ENCODE measurements around the gene PRICKLE1. TPM values are rescaled to one million over a fixed set of nuclear protein-coding genes. Genes with fewer than 3 reads are reported as not detected.

Gene PRICKLE1
- polyA plus RNA-seq, 1 donor (not counting 4 experiments of a cell fraction or from before 2014, with no cell fraction given) = 3.5 TPM

DNA sequence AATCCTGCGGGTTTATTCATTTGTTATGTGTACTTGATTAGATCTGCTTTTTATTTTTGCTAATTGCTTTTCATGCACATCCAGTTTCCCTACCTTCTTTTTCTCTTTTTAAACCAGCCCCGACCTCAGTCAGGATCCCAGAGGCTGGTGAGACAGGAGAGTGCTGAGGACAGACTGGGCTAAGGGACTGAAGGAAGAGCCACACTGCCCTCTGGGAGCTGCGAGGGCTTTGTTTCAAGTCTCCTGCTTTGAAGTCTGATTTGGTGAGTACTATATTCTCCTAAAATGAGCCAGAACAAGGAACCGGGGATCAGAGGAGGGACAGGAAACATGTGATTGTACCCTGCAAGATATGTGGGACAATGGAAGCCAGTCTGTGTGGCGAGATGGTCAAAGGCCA is 23.9 kb downstream of the PRICKLE1 start:
- Histone ChIP-seq H3K4me1 (ENCODE audit: control insufficient read depth, extremely low read depth, insufficient read depth, low read length) (peaks cover 4% of the 10 kb centered on the region), H3K9ac (ENCODE audit: control insufficient read depth, extremely low read depth, insufficient read depth, low read length) (no peak overlapping the region), H3K4me3 (ENCODE audit: control insufficient read depth in 2 of 3, extremely low read depth in 1 of 3, insufficient read depth in 2 of 3, low read depth in 1 of 3, low read length in 3 of 3) (no peak overlapping the region), H3K79me2 (ENCODE audit: control insufficient read depth, insufficient read depth, low read length) (no peaks in the 10 kb centered on the region), H4K20me1 (ENCODE audit: control insufficient read depth, extremely low read depth, insufficient read depth, low read length) (no peaks in the 10 kb centered on the region), H3K27me3 (ENCODE audit: control insufficient read depth, extremely low read depth, insufficient read depth, low read length) (no peaks in the 10 kb centered on the region), H2AFZ (ENCODE audit: control insufficient read depth, low read length) (no peak overlapping the region), H3K9me3 (ENCODE audit: control insufficient read depth, low read depth, low read length) (no peaks in the 10 kb centered on the region), H3K36me3 (ENCODE audit: control insufficient read depth in 2 of 2, extremely low read depth in 1 of 2, insufficient read depth in 2 of 2, low read length in 2 of 2) (no peaks in the 10 kb centered on the region), H3K4me2 (ENCODE audit: control insufficient read depth, extremely low read depth, insufficient read depth, low read depth, low read length) (no peak overlapping the region), H3K27ac (ENCODE audit: control insufficient read depth, insufficient read depth, low read length) (no peak overlapping the region), H3K9me1 (ENCODE audit: control insufficient read depth, extremely low read depth, insufficient read depth, low read length) (no peaks in the 10 kb centered on the region)
- no peak for TF ChIP-seq CTCF (optimal IDR thresholded peaks at IDR 0.05 in 1 of 3, IDR thresholded peaks at IDR 0.05 in 1 of 3, conservative IDR thresholded peaks at IDR 0.05 in 1 of 3; ENCODE audit: extremely low read depth in 1 of 3, insufficient read depth in 2 of 3, low read length in 3 of 3)
- no peak for TF ChIP-seq EZH2 (IDR thresholded peaks at IDR 0.05; ENCODE audit: low read length)
- DNase-seq (ENCODE audit: low read depth, low spot score) (no peak), FAIRE-seq (no peak)
- dilution Hi-C loops (cut with MboI; ENCODE audit: extremely low pct_ligation_motif_present, low sequenced_read_pairs) = no loop called here

DNA sequence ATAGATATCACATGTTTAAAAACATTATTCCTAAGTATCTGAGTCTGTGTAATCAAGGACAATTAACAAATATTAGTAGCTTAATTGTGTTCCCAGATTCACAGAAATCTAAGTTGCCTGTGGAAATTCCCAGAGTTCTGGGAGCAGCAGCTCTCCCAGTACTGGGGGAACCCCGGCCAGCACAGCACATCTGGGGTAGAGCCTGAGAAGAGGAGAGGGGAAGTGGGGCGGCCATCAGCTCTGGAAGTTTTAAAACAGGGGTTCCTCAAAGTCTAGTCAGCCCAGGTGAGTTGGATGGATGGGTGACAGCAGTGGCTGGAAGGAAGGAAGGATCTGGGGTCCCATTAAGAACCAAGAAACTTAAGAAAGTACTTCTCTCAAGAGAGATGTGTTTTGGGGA is 24.6 kb downstream of the PRICKLE1 start:
- Histone ChIP-seq H3K9me1 (ENCODE audit: control insufficient read depth, extremely low read depth, insufficient read depth, low read length) (no peaks in the 10 kb centered on the region), H3K9ac (ENCODE audit: control insufficient read depth, extremely low read depth, insufficient read depth, low read length) (no peak overlapping the region), H3K36me3 (ENCODE audit: control insufficient read depth in 2 of 2, extremely low read depth in 1 of 2, insufficient read depth in 2 of 2, low read length in 2 of 2) (no peaks in the 10 kb centered on the region), H3K4me2 (ENCODE audit: control insufficient read depth, extremely low read depth, insufficient read depth, low read depth, low read length) (no peak overlapping the region), H3K27ac (ENCODE audit: control insufficient read depth, insufficient read depth, low read length) (no peak overlapping the region), H3K4me3 (ENCODE audit: control insufficient read depth in 2 of 3, extremely low read depth in 1 of 3, insufficient read depth in 2 of 3, low read depth in 1 of 3, low read length in 3 of 3) (no peak overlapping the region), H4K20me1 (ENCODE audit: control insufficient read depth, extremely low read depth, insufficient read depth, low read length) (no peaks in the 10 kb centered on the region), H3K9me3 (ENCODE audit: control insufficient read depth, low read depth, low read length) (no peaks in the 10 kb centered on the region), H2AFZ (ENCODE audit: control insufficient read depth, low read length) (no peak overlapping the region), H3K4me1 (ENCODE audit: control insufficient read depth, extremely low read depth, insufficient read depth, low read length) (peaks cover 4% of the 10 kb centered on the region), H3K79me2 (ENCODE audit: control insufficient read depth, insufficient read depth, low read length) (no peaks in the 10 kb centered on the region), H3K27me3 (ENCODE audit: control insufficient read depth, extremely low read depth, insufficient read depth, low read length) (no peaks in the 10 kb centered on the region)
- DNase-seq (ENCODE audit: low read depth, low spot score) (no peak), FAIRE-seq (no peak)
- dilution Hi-C loops (cut with MboI; ENCODE audit: extremely low pct_ligation_motif_present, low sequenced_read_pairs) = no loop called here
- TF ChIP-seq CTCF (optimal IDR thresholded peaks at IDR 0.05 in 1 of 3, IDR thresholded peaks at IDR 0.05 in 1 of 3, conservative IDR thresholded peaks at IDR 0.05 in 1 of 3; ENCODE audit: extremely low read depth in 1 of 3, insufficient read depth in 2 of 3, low read length in 3 of 3) (no peak), EZH2 (IDR thresholded peaks at IDR 0.05; ENCODE audit: low read length) (no peak)
